ENCODE measurements around the gene DTNBP1. TPM values are rescaled to one million over a fixed set of nuclear protein-coding genes. Genes with fewer than 3 reads are reported as not detected.

The DTNBP1 gene
- total and polyA plus RNA-seq, 4 experiments from 2014 or later = 24.1 to 34.8 (median 29.2) TPM

DNA sequence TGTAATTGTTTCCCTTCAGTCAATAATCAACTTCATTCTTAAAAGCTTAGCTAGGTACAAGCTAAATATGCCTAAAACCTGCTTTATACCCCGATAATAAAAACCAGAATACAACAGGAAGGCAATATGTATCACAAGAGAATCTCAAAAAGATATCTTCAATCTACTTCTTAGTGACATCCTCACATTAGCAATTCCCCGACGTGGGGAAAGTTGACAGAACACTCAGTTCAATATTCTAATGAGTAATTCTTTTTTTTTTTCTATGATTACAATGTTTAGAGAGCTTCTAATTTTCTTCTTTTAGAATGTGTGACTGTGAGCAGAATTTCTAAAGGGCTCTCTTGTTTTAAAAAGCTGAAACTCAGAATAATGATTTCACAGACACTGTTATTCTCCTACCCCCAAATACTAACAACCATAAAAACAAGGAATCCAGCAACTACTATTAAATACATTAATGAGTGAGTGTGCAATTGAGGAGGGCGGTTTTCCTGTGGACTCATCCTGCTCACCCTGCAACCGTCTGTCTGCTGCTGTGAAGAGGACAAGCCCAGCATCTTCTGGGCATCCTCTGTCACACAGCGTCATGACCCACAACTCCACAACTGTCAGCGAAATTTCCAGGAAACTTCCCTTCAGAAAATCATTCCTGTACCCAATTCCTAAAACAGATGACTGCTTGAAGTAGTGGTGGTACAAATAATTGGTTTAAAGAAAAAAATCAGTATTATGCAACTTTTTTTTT lies 68.1 kb downstream of the DTNBP1 start:
- ChIA-PET CTCF (ENCODE audit: partially characterized antibody) (interaction anchor here (0.8 kb wide), 1 partner anchor 30 kb away, joined by 3 read pairs; no protein-coding TSS in a partner anchor), POLR2A (ENCODE audit: partially characterized antibody) (no interaction called here)
- H3K36me3 Mint-ChIP-seq = peaks cover 8 to 12% of the 10 kb centered on the region in 2 donors
- H3K9me3 Mint-ChIP-seq = no peaks in the 10 kb centered on the region
- H3K27me3 Mint-ChIP-seq = no peaks in the 10 kb centered on the region
- H3K4me1 Mint-ChIP-seq = peaks cover 34 to 51% (median 45%) of the 10 kb centered on the region in 4 donors
- no peak for DNase-seq
- Histone ChIP-seq H3K9me3 (ENCODE audit: control insufficient read depth in 1 of 2, low read length in 2 of 2) (no peaks in the 10 kb centered on the region), H3K27ac (ENCODE audit: low read depth, low read length) (no peak overlapping the region), H3K4me1 (ENCODE audit: insufficient read depth, low read length) (peaks cover 11% of the 10 kb centered on the region), H3K4me3 (ENCODE audit: low read length in 2 of 2) (no peak overlapping the region), H3K36me3 (ENCODE audit: insufficient read depth, low read length) (no peaks in the 10 kb centered on the region), H3K27me3 (ENCODE audit: insufficient read depth, low read length) (no peaks in the 10 kb centered on the region)
- intact Hi-C loops (cut with micrococcal nuclease) = no loop called here
- H3K27ac Mint-ChIP-seq = peak overlapping the region in 3 of 7 donors; percentile 0 to 32 (median 1)
- H3K4me3 Mint-ChIP-seq = no peak overlapping the region

DNA sequence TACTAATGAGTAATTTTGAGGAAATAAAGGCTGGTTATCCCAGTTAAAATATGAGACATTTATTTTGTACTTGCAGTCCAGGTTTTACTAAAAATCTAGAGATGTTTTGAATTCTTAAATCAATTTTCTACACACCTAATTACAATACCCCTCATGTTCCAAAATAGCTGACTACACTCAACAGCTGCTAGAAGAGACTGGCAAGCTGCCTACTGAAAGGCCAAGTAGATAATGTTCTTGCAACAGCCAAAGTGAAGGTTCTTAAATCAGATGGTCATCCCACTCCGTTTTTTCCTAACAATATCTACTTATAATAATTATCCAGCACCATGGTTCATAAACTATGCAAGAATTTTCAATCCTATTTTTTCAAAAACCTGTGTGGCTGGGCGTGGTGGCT lies 69.0 kb downstream of the DTNBP1 start:
- Mint-ChIP-seq H3K4me1 (peaks cover 37 to 60% (median 52%) of the 10 kb centered on the region in 4 donors), H3K4me3 (no peak overlapping the region), H3K36me3 (peaks cover 6 to 20% of the 10 kb centered on the region in 2 donors), H3K27me3 (no peaks in the 10 kb centered on the region), H3K9me3 (no peaks in the 10 kb centered on the region), H3K27ac (no peak overlapping the region)
- no peak for DNase-seq
- Histone ChIP-seq H3K4me1 (ENCODE audit: insufficient read depth, low read length) (peaks cover 11% of the 10 kb centered on the region), H3K9me3 (ENCODE audit: control insufficient read depth in 1 of 2, low read length in 2 of 2) (no peaks in the 10 kb centered on the region), H3K27ac (ENCODE audit: low read depth, low read length) (no peak overlapping the region), H3K36me3 (ENCODE audit: insufficient read depth, low read length) (no peaks in the 10 kb centered on the region), H3K27me3 (ENCODE audit: insufficient read depth, low read length) (no peaks in the 10 kb centered on the region), H3K4me3 (ENCODE audit: low read length in 2 of 2) (no peak overlapping the region)
- CTCF ChIA-PET (ENCODE audit: partially characterized antibody) = interaction anchor here (0.8 kb wide), 1 partner anchor 31 kb away, joined by 3 read pairs; no protein-coding TSS in a partner anchor
- intact Hi-C loops (cut with micrococcal nuclease) = no loop called here
- POLR2A ChIA-PET (ENCODE audit: partially characterized antibody) = no interaction called here

DNA sequence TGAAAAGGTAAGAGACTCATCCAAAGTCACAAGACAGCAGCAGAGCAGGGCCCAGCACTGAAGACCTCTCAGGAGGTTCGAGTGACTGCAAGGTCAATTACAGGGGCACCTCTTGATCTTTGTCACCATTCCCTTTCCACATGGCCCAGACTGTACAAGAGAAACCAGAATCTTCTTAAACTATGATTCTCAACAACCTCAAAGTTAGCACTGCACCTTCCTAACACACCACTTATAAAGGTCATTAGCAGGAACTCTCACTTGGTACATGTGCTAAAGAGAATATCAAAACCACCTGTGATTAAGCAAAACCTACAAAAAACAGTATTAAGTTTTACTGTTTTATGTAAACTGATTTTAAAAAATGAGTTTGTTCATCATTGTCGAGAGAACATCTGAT lies 70.2 kb downstream of the DTNBP1 start:
- no peak overlapping the region for H3K27ac ChIP-seq (ENCODE audit: low read depth, low read length)
- intact Hi-C loops (cut with micrococcal nuclease) = no loop called here
- no peaks in the 10 kb centered on the region for H3K9me3 ChIP-seq (ENCODE audit: control insufficient read depth in 1 of 2, low read length in 2 of 2)
- Mint-ChIP-seq H3K36me3 (peaks cover 6 to 24% of the 10 kb centered on the region in 2 donors), H3K27ac (peak overlapping the region in 1 of 7 donors; percentile 44), H3K4me3 (no peak overlapping the region), H3K27me3 (no peaks in the 10 kb centered on the region), H3K4me1 (peaks cover 42 to 58% (median 50%) of the 10 kb centered on the region in 4 donors), H3K9me3 (no peaks in the 10 kb centered on the region)
- peaks cover 11% of the 10 kb centered on the region for H3K4me1 ChIP-seq (ENCODE audit: insufficient read depth, low read length)
- H3K36me3 ChIP-seq (ENCODE audit: insufficient read depth, low read length) = no peaks in the 10 kb centered on the region
- no peak overlapping the region for H3K4me3 ChIP-seq (ENCODE audit: low read length in 2 of 2)
- DNase-seq = no peak
- H3K27me3 ChIP-seq (ENCODE audit: insufficient read depth, low read length) = no peaks in the 10 kb centered on the region
- ChIA-PET CTCF (ENCODE audit: partially characterized antibody) (no interaction called here), POLR2A (ENCODE audit: partially characterized antibody) (no interaction called here)

DNA sequence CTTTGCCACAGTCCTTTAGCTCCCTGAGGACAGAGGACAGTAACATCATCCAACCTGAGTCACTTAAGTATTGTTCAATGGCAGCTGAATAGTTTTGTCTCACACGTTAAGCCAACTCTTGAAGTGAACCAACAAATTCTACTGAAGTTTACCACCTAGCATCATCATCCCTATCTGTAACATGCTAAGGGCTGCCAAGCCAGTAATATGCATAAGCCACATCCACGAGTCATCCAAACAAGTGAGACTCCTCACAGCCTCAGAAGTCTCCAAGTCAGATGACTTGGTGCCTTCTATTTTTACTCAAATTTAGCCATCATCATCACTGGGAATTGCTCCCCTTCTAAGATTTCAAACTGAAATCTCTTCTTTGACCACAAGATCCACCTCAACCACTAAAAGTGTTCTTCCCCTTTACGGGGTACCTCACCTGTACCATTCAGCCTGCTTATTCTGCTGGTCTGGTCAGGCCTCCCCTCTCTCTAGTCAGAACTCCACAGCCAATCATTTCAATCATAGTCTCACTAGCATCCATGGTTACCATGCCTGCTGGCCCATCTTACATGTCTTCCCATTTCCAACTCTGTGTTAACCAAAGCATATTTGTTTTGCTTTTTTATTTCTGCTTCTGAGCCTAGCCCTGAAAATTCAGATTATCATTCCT lies 73.7 kb downstream of the DTNBP1 start:
- ChIA-PET POLR2A (ENCODE audit: partially characterized antibody) (no interaction called here), CTCF (ENCODE audit: partially characterized antibody) (no interaction called here)
- H3K4me3 ChIP-seq (ENCODE audit: low read length in 2 of 2) = no peak overlapping the region
- peaks cover 11% of the 10 kb centered on the region for H3K4me1 ChIP-seq (ENCODE audit: insufficient read depth, low read length)
- H3K27me3 Mint-ChIP-seq = no peaks in the 10 kb centered on the region
- no peaks in the 10 kb centered on the region for H3K27me3 ChIP-seq (ENCODE audit: insufficient read depth, low read length)
- intact Hi-C loops (cut with micrococcal nuclease) = no loop called here
- no peaks in the 10 kb centered on the region for H3K9me3 ChIP-seq (ENCODE audit: control insufficient read depth in 1 of 2, low read length in 2 of 2)
- no peak overlapping the region for H3K27ac ChIP-seq (ENCODE audit: low read depth, low read length)
- no peaks in the 10 kb centered on the region for H3K36me3 ChIP-seq (ENCODE audit: insufficient read depth, low read length)
- no peak overlapping the region for H3K27ac Mint-ChIP-seq
- no peaks in the 10 kb centered on the region for H3K9me3 Mint-ChIP-seq
- H3K4me1 Mint-ChIP-seq = peaks cover 34 to 40% (median 37%) of the 10 kb centered on the region in 4 donors
- no peak overlapping the region for H3K4me3 Mint-ChIP-seq
- peaks cover 6 to 17% of the 10 kb centered on the region in 2 donors for H3K36me3 Mint-ChIP-seq
- no peak for DNase-seq

DNA sequence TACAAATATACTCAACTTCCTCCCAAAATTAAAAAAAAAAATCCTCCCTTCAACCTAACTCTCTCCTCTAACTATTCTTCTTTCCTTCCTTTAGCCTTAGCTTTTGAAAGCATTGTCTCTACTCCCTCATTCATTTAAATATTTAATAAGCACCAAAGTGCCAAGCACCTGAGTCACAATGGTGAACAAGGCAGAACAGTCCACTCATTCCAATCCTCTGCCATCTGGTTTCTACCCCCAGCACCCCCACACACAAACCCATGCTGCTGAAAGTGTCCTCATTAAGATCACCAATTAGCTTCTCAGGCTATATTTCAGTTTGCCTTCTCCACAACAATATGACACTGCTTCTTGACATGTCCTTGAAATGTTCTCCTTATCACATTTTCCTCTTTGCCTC lies 76.3 kb downstream of the DTNBP1 start:
- POLR2A ChIA-PET (ENCODE audit: partially characterized antibody) = interaction anchor here (0.5 kb wide), 1 partner anchor 20 kb away, joined by 3 read pairs; no protein-coding TSS in a partner anchor
- H3K27ac ChIP-seq (ENCODE audit: low read depth, low read length) = no peak overlapping the region

DNA sequence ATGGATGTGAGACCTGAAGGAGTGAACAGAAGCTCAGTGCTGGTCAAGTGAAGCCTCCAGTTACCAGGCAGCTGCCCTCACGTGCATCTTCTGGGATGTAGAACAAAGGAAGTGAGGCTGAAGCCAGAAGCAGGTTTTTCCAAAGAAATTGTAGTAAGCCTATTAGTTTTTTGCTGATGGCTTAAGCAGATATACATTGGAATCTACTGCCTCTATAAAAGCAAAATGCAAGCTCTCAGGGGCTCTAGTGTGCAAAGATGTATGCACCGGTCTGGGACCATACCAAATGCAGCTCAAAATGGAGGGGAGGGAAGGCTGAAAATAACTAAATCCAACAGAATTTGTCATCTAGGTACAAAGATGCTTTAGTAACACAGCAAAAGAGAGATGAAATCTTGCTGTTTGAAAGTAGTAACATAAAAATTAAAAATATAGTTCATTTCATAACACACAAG lies 77.0 kb downstream of the DTNBP1 start:
- H3K9me3 ChIP-seq (ENCODE audit: control insufficient read depth in 1 of 2, low read length in 2 of 2) = no peaks in the 10 kb centered on the region
- POLR2A ChIA-PET (ENCODE audit: partially characterized antibody) = no interaction called here
- no peak overlapping the region for H3K27ac Mint-ChIP-seq
- no peak overlapping the region for H3K4me3 Mint-ChIP-seq
- H3K27me3 ChIP-seq (ENCODE audit: insufficient read depth, low read length) = no peaks in the 10 kb centered on the region
- H3K4me1 ChIP-seq (ENCODE audit: insufficient read depth, low read length) = no peaks in the 10 kb centered on the region
- H3K27ac ChIP-seq (ENCODE audit: low read depth, low read length) = no peak overlapping the region
- intact Hi-C loops (cut with micrococcal nuclease) = no loop called here
- DNase-seq = no peak
- CTCF ChIA-PET (ENCODE audit: partially characterized antibody) = no interaction called here
- no peak overlapping the region for H3K4me3 ChIP-seq (ENCODE audit: low read length in 2 of 2)
- peaks cover 18 to 23% (median 22%) of the 10 kb centered on the region in 4 donors for H3K4me1 Mint-ChIP-seq
- H3K36me3 ChIP-seq (ENCODE audit: insufficient read depth, low read length) = no peaks in the 10 kb centered on the region
- no peaks in the 10 kb centered on the region for H3K9me3 Mint-ChIP-seq
- H3K36me3 Mint-ChIP-seq = peaks cover 6 to 19% of the 10 kb centered on the region in 2 donors
- no peaks in the 10 kb centered on the region for H3K27me3 Mint-ChIP-seq

More for the DNA sequence above, 76.3 kb downstream of the DTNBP1 start:
- no peaks in the 10 kb centered on the region for H3K4me1 ChIP-seq (ENCODE audit: insufficient read depth, low read length)
- no peaks in the 10 kb centered on the region for H3K27me3 Mint-ChIP-seq
- H3K36me3 ChIP-seq (ENCODE audit: insufficient read depth, low read length) = no peaks in the 10 kb centered on the region
- no peak for DNase-seq
- no peaks in the 10 kb centered on the region for H3K9me3 ChIP-seq (ENCODE audit: control insufficient read depth in 1 of 2, low read length in 2 of 2)
- H3K27me3 ChIP-seq (ENCODE audit: insufficient read depth, low read length) = no peaks in the 10 kb centered on the region
- H3K9me3 Mint-ChIP-seq = no peaks in the 10 kb centered on the region
- intact Hi-C loops (cut with micrococcal nuclease) = no loop called here
- H3K4me1 Mint-ChIP-seq = peaks cover 18 to 24% (median 21%) of the 10 kb centered on the region in 4 donors
- peak overlapping the region in 2 of 7 donors; percentile 26 to 34 for H3K27ac Mint-ChIP-seq
- H3K4me3 ChIP-seq (ENCODE audit: low read length in 2 of 2) = no peak overlapping the region
- peaks cover 6 to 17% of the 10 kb centered on the region in 2 donors for H3K36me3 Mint-ChIP-seq
- no peak overlapping the region for H3K4me3 Mint-ChIP-seq
- CTCF ChIA-PET (ENCODE audit: partially characterized antibody) = interaction anchor here (0.7 kb wide), 1 partner anchor 38 kb away, joined by 3 read pairs; no protein-coding TSS in a partner anchor

DNA sequence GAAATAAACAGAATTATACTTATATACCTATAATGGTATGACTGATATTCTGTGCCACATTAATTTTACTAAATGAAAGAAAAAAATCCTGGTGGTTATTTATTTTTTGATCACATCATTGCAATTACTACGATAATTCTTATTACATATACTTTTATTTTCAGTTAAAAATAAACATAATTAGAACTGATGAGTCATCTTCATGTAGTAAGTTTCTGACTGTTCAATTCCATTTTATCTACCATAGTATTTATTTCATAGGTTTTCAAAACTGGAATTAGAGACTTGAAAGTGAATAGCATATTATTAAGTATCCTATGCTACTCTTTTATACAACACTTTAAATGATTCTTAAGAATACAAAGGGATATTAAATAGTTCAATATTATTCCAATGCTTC lies 80.3 kb downstream of the DTNBP1 start:
- ChIA-PET POLR2A (ENCODE audit: partially characterized antibody) (no interaction called here), CTCF (ENCODE audit: partially characterized antibody) (no interaction called here)
- Mint-ChIP-seq H3K4me1 (peaks cover 7 to 12% (median 10%) of the 10 kb centered on the region in 4 donors), H3K9me3 (peaks cover 0 to 2% (median 0%) of the 10 kb centered on the region in 8 donors), H3K36me3 (peaks cover 11 to 22% of the 10 kb centered on the region in 2 donors), H3K27me3 (no peaks in the 10 kb centered on the region), H3K27ac (no peak overlapping the region), H3K4me3 (no peak overlapping the region)
- Histone ChIP-seq H3K27ac (ENCODE audit: low read depth, low read length) (no peak overlapping the region), H3K4me3 (ENCODE audit: low read length in 2 of 2) (no peak overlapping the region), H3K36me3 (ENCODE audit: insufficient read depth, low read length) (no peaks in the 10 kb centered on the region), H3K27me3 (ENCODE audit: insufficient read depth, low read length) (no peaks in the 10 kb centered on the region), H3K4me1 (ENCODE audit: insufficient read depth, low read length) (no peaks in the 10 kb centered on the region), H3K9me3 (ENCODE audit: control insufficient read depth in 1 of 2, low read length in 2 of 2) (no peaks in the 10 kb centered on the region)
- DNase-seq = no peak
- intact Hi-C loops (cut with micrococcal nuclease) = no loop called here
